Left ventricle myocardium inferior (tissue), 1 donor: ENCODE measurements around the gene ZNF469. TPM values are rescaled to one million over a fixed set of nuclear protein-coding genes. Genes with fewer than 3 reads are reported as not detected.
A peak's percentile ranks its signal among the peaks of the same experiment; 100 is the strongest.

ENCODE experiments used
- DNase-seq: peaks from one replicate; pipeline ENCODE4 v3.0.0-alpha.2; 2020
- H3K27ac ChIP-seq: fragments of 200-600 bp; replicated peaks from 2 replicates; pipeline ENCODE4 v1.8.0; 2021
- H3K27me3 ChIP-seq: fragments of 200-600 bp; 2 replicates; pipeline ENCODE4 v1.8.0; 2021; ENCODE audit warnings: low read depth
- H3K36me3 ChIP-seq: fragments of 200-600 bp; 2 replicates; pipeline ENCODE4 v1.8.0; 2021
- H3K4me1 ChIP-seq: fragments of 200-600 bp; 2 replicates; pipeline ENCODE4 v1.8.0; 2021
- H3K4me3 ChIP-seq: fragments of 200-600 bp; 2 replicates; pipeline ENCODE4 v1.8.0; 2021; ENCODE audit warnings: mild to moderate bottlenecking, moderate library complexity
- H3K9me3 ChIP-seq: fragments of 200-600 bp; replicated peaks from 2 replicates; pipeline ENCODE4 v1.8.0; 2021
- CTCF ChIP-seq: fragments of 200-600 bp; IDR thresholded peaks from 2 replicates; pipeline ENCODE4 v1.8.0; 2021; ENCODE audit warnings: antibody characterized with exemption, mild to moderate bottlenecking, borderline replicate concordance
- intact Hi-C: fragments of 100-400 bp; cut with micrococcal nuclease; formaldehyde crosslinking; loops from one replicate; pipeline ENCODE4 v1.11.0; 2022
- total RNA-seq: library from RNA; stranded (reverse); fragmentation: NEBNext Ultra II Directional; extraction: Animal tissue kit (Norgen Biotek cat#: 25700); gene quantifications from one replicate; pipeline ENCODE4 v1.2.1, GENCODE V29; 2021
- donor health status: DM: no; HTN: yes; CAD: no; lungs with severe emphysema.

The ZNF469 gene
- total RNA-seq, 1 donor from 2014 or later, result 0.74 TPM

- Histone ChIP-seq H3K4me3 (peak overlapping the region; percentile 68), H3K27me3 (peaks cover 80% of the 10 kb centered on the region), H3K27ac (peak overlapping the region; percentile 30)
Observed at GRCh38 chr16:88430185-88430523, 47.4 kb downstream of the ZNF469 start.

GRCh38 chr16:88430524-88431446, 48.0 kb downstream of the ZNF469 start:
- peak overlapping the region; percentile 30 for H3K27ac ChIP-seq
- peaks cover 15% of the 10 kb centered on the region for H3K4me1 ChIP-seq
- H3K9me3 ChIP-seq, result no peaks in the 10 kb centered on the region
- no peak for TF ChIP-seq CTCF
- no peaks in the 10 kb centered on the region for H3K36me3 ChIP-seq
- H3K4me3 ChIP-seq, result peak overlapping the region; percentile 68
- peaks cover 85% of the 10 kb centered on the region for H3K27me3 ChIP-seq
- intact Hi-C loops, result loop anchor here (10.0 kb wide), 1 partner anchor 236 kb away; no protein-coding TSS in a partner anchor
- DNase-seq, result peak; percentile 40

More at GRCh38 chr16:88430185-88430523, 47.4 kb downstream of the ZNF469 start:
- intact Hi-C loops, result loop anchor here (10.0 kb wide), 1 partner anchor 235 kb away; no protein-coding TSS in a partner anchor
- Histone ChIP-seq H3K9me3 (no peaks in the 10 kb centered on the region), H3K36me3 (no peaks in the 10 kb centered on the region), H3K4me1 (peaks cover 16% of the 10 kb centered on the region)
- DNase-seq, result no peak
- no peak for TF ChIP-seq CTCF

GRCh38 chr16:88431651-88432050, 48.9 kb downstream of the ZNF469 start:
- no peak overlapping the region for H3K27ac ChIP-seq
- no peaks in the 10 kb centered on the region for H3K36me3 ChIP-seq
- peaks cover 93% of the 10 kb centered on the region for H3K27me3 ChIP-seq
- intact Hi-C loops, result loop anchor here (10.0 kb wide), 1 partner anchor 237 kb away; no protein-coding TSS in a partner anchor
- peaks cover 15% of the 10 kb centered on the region for H3K4me1 ChIP-seq
- no peak for DNase-seq
- no peak for TF ChIP-seq CTCF
- H3K9me3 ChIP-seq, result no peaks in the 10 kb centered on the region
- H3K4me3 ChIP-seq, result peak overlapping the region; percentile 68

GRCh38 chr16:88432174-88432573, 49.4 kb downstream of the ZNF469 start:
- intact Hi-C loops, result loop anchor here (10.0 kb wide), 1 partner anchor 237 kb away; no protein-coding TSS in a partner anchor
- H3K27me3 ChIP-seq, result peaks cover 98% of the 10 kb centered on the region
- no peak for DNase-seq
- no peaks in the 10 kb centered on the region for H3K36me3 ChIP-seq
- no peak overlapping the region for H3K27ac ChIP-seq
- H3K4me3 ChIP-seq, result no peak overlapping the region
- H3K9me3 ChIP-seq, result no peaks in the 10 kb centered on the region
- no peak for TF ChIP-seq CTCF
- peaks cover 15% of the 10 kb centered on the region for H3K4me1 ChIP-seq

Other genes with a start within 250 kb of the ZNF469 start
- 5.7 TPM for gene ZFPM1, start 70.3 kb downstream of the ZNF469 start, total RNA-seq
- gene ZC3H18, start 187.4 kb downstream of the ZNF469 start, total RNA-seq, result 21.3 TPM